NCI-H2107 treated with DMSO at 0.1 percent for 48 hours (cell line): Measurements from ENCODE around the gene NOC2L.

Experiments
- DNase-seq: peaks from one replicate; lab custom pipeline; 2025; ENCODE audit not compliant: unreplicated experiment; lab: John Stamatoyannopoulos, UW

Gene NOC2L

GRCh38 chr1:958823-959730, at the start of gene NOC2L:
Gene NOC2L (minus strand): TSS chr1:959256. CDS start chr1:959240, 16 bp downstream.
- no peak for DNase-seq

- DNase-seq, result no peak
Observed at GRCh38 chr1:1006305-1007159, 47.5 kb upstream of the NOC2L start.

GRCh38 chr1:1005774-1006304, 46.8 kb upstream of the NOC2L start:
- DNase-seq, result no peak

GRCh38 chr1:1004780-1005697, 46.0 kb upstream of the NOC2L start:
- no peak for DNase-seq

GRCh38 chr1:1004420-1004779, 45.3 kb upstream of the NOC2L start:
- DNase-seq, result no peak

- no peak for DNase-seq
Observed at GRCh38 chr1:1003618-1004419, 44.8 kb upstream of the NOC2L start.

GRCh38 chr1:1001057-1001783, 42.2 kb upstream of the NOC2L start:
- DNase-seq, result no peak

GRCh38 chr1:1000357-1001056, 41.5 kb upstream of the NOC2L start:
- DNase-seq, result no peak

- no peak for DNase-seq
Observed at GRCh38 chr1:999725-1000356, 40.8 kb upstream of the NOC2L start, which contains the start of gene HES4. Gene HES4 (minus strand): TSS chr1:1000097. CDS start chr1:999973, 124 bp downstream.

GRCh38 chr1:998995-999724, 40.1 kb upstream of the NOC2L start:
- DNase-seq, result no peak

- DNase-seq, result no peak
Observed at GRCh38 chr1:998745-998994, 39.6 kb upstream of the NOC2L start.

- no peak for DNase-seq
Observed at GRCh38 chr1:997993-998744, 39.1 kb upstream of the NOC2L start.

- DNase-seq, result no peak
Observed at GRCh38 chr1:997713-997992, 38.6 kb upstream of the NOC2L start.

- no peak for DNase-seq
Observed at GRCh38 chr1:996851-997712, 38.0 kb upstream of the NOC2L start.

GRCh38 chr1:995665-996633, 36.9 kb upstream of the NOC2L start:
- no peak for DNase-seq
